ENCODE results near the gene ANGPT4. TPM values are rescaled to one million over a fixed set of nuclear protein-coding genes. Genes with fewer than 3 reads are reported as not detected.

ANGPT4 gene
- total RNA-seq, 1 experiment from 2014 or later = not detected

- Histone ChIP-seq H3K36me3 (ENCODE audit: insufficient read depth, low read length) (no peaks in the 10 kb centered on the region), H3K4me1 (ENCODE audit: low read length) (no peaks in the 10 kb centered on the region), H3K27ac (ENCODE audit: low read length) (no peak overlapping the region), H3K79me2 (ENCODE audit: low read length) (no peaks in the 10 kb centered on the region), H3K27me3 (ENCODE audit: low read length) (no peaks in the 10 kb centered on the region), H3K9ac (ENCODE audit: low read length) (no peak overlapping the region), H3K9me3 (ENCODE audit: low read length) (no peaks in the 10 kb centered on the region), H2AFZ (ENCODE audit: low read length) (no peak overlapping the region), H4K20me1 (ENCODE audit: insufficient read depth, low read depth, low read length) (no peaks in the 10 kb centered on the region), H3K4me3 (ENCODE audit: low read length) (no peak overlapping the region), H3K9me2 (replicated peaks; ENCODE audit: insufficient read depth, low read length) (no peaks in the 10 kb centered on the region), H3K4me2 (ENCODE audit: low read depth, low read length, poor library complexity, severe bottlenecking) (no peak overlapping the region)
- peak; percentile 45 for DNase-seq
Measured at GRCh38 chr20:891706-892080, 24.4 kb downstream of the ANGPT4 start.

GRCh38 chr20:891058-891705, 25.0 kb downstream of the ANGPT4 start:
- H3K4me3 ChIP-seq (ENCODE audit: low read length) = no peak overlapping the region
- no peaks in the 10 kb centered on the region for H3K79me2 ChIP-seq (ENCODE audit: low read length)
- DNase-seq = no peak
- no peaks in the 10 kb centered on the region for H4K20me1 ChIP-seq (ENCODE audit: insufficient read depth, low read depth, low read length)
- H3K9me2 ChIP-seq (replicated peaks; ENCODE audit: insufficient read depth, low read length) = no peaks in the 10 kb centered on the region
- H3K27me3 ChIP-seq (ENCODE audit: low read length) = no peaks in the 10 kb centered on the region
- H3K9me3 ChIP-seq (ENCODE audit: low read length) = no peaks in the 10 kb centered on the region
- H3K4me1 ChIP-seq (ENCODE audit: low read length) = no peaks in the 10 kb centered on the region
- H3K36me3 ChIP-seq (ENCODE audit: insufficient read depth, low read length) = no peaks in the 10 kb centered on the region
- H3K4me2 ChIP-seq (ENCODE audit: low read depth, low read length, poor library complexity, severe bottlenecking) = no peak overlapping the region
- H2AFZ ChIP-seq (ENCODE audit: low read length) = no peak overlapping the region
- no peak overlapping the region for H3K27ac ChIP-seq (ENCODE audit: low read length)
- H3K9ac ChIP-seq (ENCODE audit: low read length) = no peak overlapping the region

GRCh38 chr20:890666-891057, 25.5 kb downstream of the ANGPT4 start:
- H3K27ac ChIP-seq (ENCODE audit: low read length) = no peak overlapping the region
- H3K4me1 ChIP-seq (ENCODE audit: low read length) = no peaks in the 10 kb centered on the region

GRCh38 chr20:889932-890463, 26.1 kb downstream of the ANGPT4 start:
- no peaks in the 10 kb centered on the region for H3K79me2 ChIP-seq (ENCODE audit: low read length)
- H3K4me1 ChIP-seq (ENCODE audit: low read length) = no peaks in the 10 kb centered on the region
- no peaks in the 10 kb centered on the region for H4K20me1 ChIP-seq (ENCODE audit: insufficient read depth, low read depth, low read length)
- no peak overlapping the region for H3K9ac ChIP-seq (ENCODE audit: low read length)
- H2AFZ ChIP-seq (ENCODE audit: low read length) = no peak overlapping the region
- no peak overlapping the region for H3K27ac ChIP-seq (ENCODE audit: low read length)
- DNase-seq = no peak
- no peaks in the 10 kb centered on the region for H3K9me2 ChIP-seq (replicated peaks; ENCODE audit: insufficient read depth, low read length)
- no peak overlapping the region for H3K4me3 ChIP-seq (ENCODE audit: low read length)
- no peaks in the 10 kb centered on the region for H3K27me3 ChIP-seq (ENCODE audit: low read length)
- H3K36me3 ChIP-seq (ENCODE audit: insufficient read depth, low read length) = no peaks in the 10 kb centered on the region
- no peaks in the 10 kb centered on the region for H3K9me3 ChIP-seq (ENCODE audit: low read length)
- H3K4me2 ChIP-seq (ENCODE audit: low read depth, low read length, poor library complexity, severe bottlenecking) = no peak overlapping the region

More at GRCh38 chr20:890666-891057, 25.5 kb downstream of the ANGPT4 start:
- no peak for DNase-seq
- Histone ChIP-seq H3K27me3 (ENCODE audit: low read length) (no peaks in the 10 kb centered on the region), H3K9me3 (ENCODE audit: low read length) (no peaks in the 10 kb centered on the region), H3K4me3 (ENCODE audit: low read length) (no peak overlapping the region), H2AFZ (ENCODE audit: low read length) (no peak overlapping the region), H3K9me2 (replicated peaks; ENCODE audit: insufficient read depth, low read length) (no peaks in the 10 kb centered on the region), H3K79me2 (ENCODE audit: low read length) (no peaks in the 10 kb centered on the region), H3K4me2 (ENCODE audit: low read depth, low read length, poor library complexity, severe bottlenecking) (no peak overlapping the region), H3K36me3 (ENCODE audit: insufficient read depth, low read length) (no peaks in the 10 kb centered on the region), H4K20me1 (ENCODE audit: insufficient read depth, low read depth, low read length) (no peaks in the 10 kb centered on the region), H3K9ac (ENCODE audit: low read length) (no peak overlapping the region)

GRCh38 chr20:889106-889505, 27.0 kb downstream of the ANGPT4 start:
- no peaks in the 10 kb centered on the region for H3K36me3 ChIP-seq (ENCODE audit: insufficient read depth, low read length)
- no peak overlapping the region for H3K27ac ChIP-seq (ENCODE audit: low read length)
- no peaks in the 10 kb centered on the region for H3K27me3 ChIP-seq (ENCODE audit: low read length)
- no peaks in the 10 kb centered on the region for H4K20me1 ChIP-seq (ENCODE audit: insufficient read depth, low read depth, low read length)
- no peak overlapping the region for H2AFZ ChIP-seq (ENCODE audit: low read length)
- no peaks in the 10 kb centered on the region for H3K79me2 ChIP-seq (ENCODE audit: low read length)
- no peak for DNase-seq
- H3K4me3 ChIP-seq (ENCODE audit: low read length) = no peak overlapping the region
- no peaks in the 10 kb centered on the region for H3K9me2 ChIP-seq (replicated peaks; ENCODE audit: insufficient read depth, low read length)
- H3K4me1 ChIP-seq (ENCODE audit: low read length) = no peaks in the 10 kb centered on the region
- no peak overlapping the region for H3K4me2 ChIP-seq (ENCODE audit: low read depth, low read length, poor library complexity, severe bottlenecking)
- no peak overlapping the region for H3K9ac ChIP-seq (ENCODE audit: low read length)
- no peaks in the 10 kb centered on the region for H3K9me3 ChIP-seq (ENCODE audit: low read length)

GRCh38 chr20:888057-888456, 28.1 kb downstream of the ANGPT4 start:
- no peaks in the 10 kb centered on the region for H3K79me2 ChIP-seq (ENCODE audit: low read length)
- H3K4me2 ChIP-seq (ENCODE audit: low read depth, low read length, poor library complexity, severe bottlenecking) = no peak overlapping the region

GRCh38 chr20:887137-887536, 29.0 kb downstream of the ANGPT4 start:
- no peak for DNase-seq
- Histone ChIP-seq H3K4me2 (ENCODE audit: low read depth, low read length, poor library complexity, severe bottlenecking) (no peak overlapping the region), H3K4me3 (ENCODE audit: low read length) (no peak overlapping the region), H3K27me3 (ENCODE audit: low read length) (no peaks in the 10 kb centered on the region), H2AFZ (ENCODE audit: low read length) (no peak overlapping the region), H3K9ac (ENCODE audit: low read length) (no peak overlapping the region), H3K9me3 (ENCODE audit: low read length) (no peaks in the 10 kb centered on the region), H3K79me2 (ENCODE audit: low read length) (no peaks in the 10 kb centered on the region), H3K4me1 (ENCODE audit: low read length) (no peaks in the 10 kb centered on the region), H3K27ac (ENCODE audit: low read length) (no peak overlapping the region), H4K20me1 (ENCODE audit: insufficient read depth, low read depth, low read length) (no peaks in the 10 kb centered on the region), H3K36me3 (ENCODE audit: insufficient read depth, low read length) (no peaks in the 10 kb centered on the region), H3K9me2 (replicated peaks; ENCODE audit: insufficient read depth, low read length) (no peaks in the 10 kb centered on the region)

More at GRCh38 chr20:888057-888456, 28.1 kb downstream of the ANGPT4 start:
- no peaks in the 10 kb centered on the region for H3K27me3 ChIP-seq (ENCODE audit: low read length)
- H4K20me1 ChIP-seq (ENCODE audit: insufficient read depth, low read depth, low read length) = no peaks in the 10 kb centered on the region
- DNase-seq = no peak
- no peaks in the 10 kb centered on the region for H3K9me2 ChIP-seq (replicated peaks; ENCODE audit: insufficient read depth, low read length)
- no peaks in the 10 kb centered on the region for H3K9me3 ChIP-seq (ENCODE audit: low read length)
- no peak overlapping the region for H3K9ac ChIP-seq (ENCODE audit: low read length)
- no peaks in the 10 kb centered on the region for H3K4me1 ChIP-seq (ENCODE audit: low read length)
- no peak overlapping the region for H3K27ac ChIP-seq (ENCODE audit: low read length)
- H3K36me3 ChIP-seq (ENCODE audit: insufficient read depth, low read length) = no peaks in the 10 kb centered on the region
- H3K4me3 ChIP-seq (ENCODE audit: low read length) = no peak overlapping the region
- H2AFZ ChIP-seq (ENCODE audit: low read length) = no peak overlapping the region

GRCh38 chr20:884983-885952, 30.9 kb downstream of the ANGPT4 start:
- Histone ChIP-seq H3K79me2 (ENCODE audit: low read length) (no peaks in the 10 kb centered on the region), H4K20me1 (ENCODE audit: insufficient read depth, low read depth, low read length) (no peaks in the 10 kb centered on the region), H3K27ac (ENCODE audit: low read length) (no peak overlapping the region), H3K9me2 (replicated peaks; ENCODE audit: insufficient read depth, low read length) (no peaks in the 10 kb centered on the region), H3K36me3 (ENCODE audit: insufficient read depth, low read length) (no peaks in the 10 kb centered on the region), H3K4me1 (ENCODE audit: low read length) (no peaks in the 10 kb centered on the region), H3K27me3 (ENCODE audit: low read length) (no peaks in the 10 kb centered on the region), H3K4me2 (ENCODE audit: low read depth, low read length, poor library complexity, severe bottlenecking) (no peak overlapping the region), H3K9ac (ENCODE audit: low read length) (no peak overlapping the region), H3K4me3 (ENCODE audit: low read length) (no peak overlapping the region), H3K9me3 (ENCODE audit: low read length) (no peaks in the 10 kb centered on the region), H2AFZ (ENCODE audit: low read length) (no peak overlapping the region)
- DNase-seq = no peak
